Stomach (tissue), 9 donors: ENCODE measurements around the gene B3GAT1. TPM values are rescaled to one million over a fixed set of nuclear protein-coding genes. Genes with fewer than 3 reads are reported as not detected.

Experiments
- DNase-seq, 2 donors: peaks; one replicate each; pipeline versions ENCODE4 v3.0.0 to v3.0.0-alpha.2; 2013 to 2019
- H3K27ac ChIP-seq, 5 donors: fragments of 200-600 bp in 4 of 5; sonication (generic) in 4 of 5; one replicate each; pipeline ENCODE4 v1.5.1; 2013 to 2019; ENCODE audit warnings: mild to moderate bottlenecking in 1 of 5, moderate library complexity in 1 of 5
- H3K27me3 ChIP-seq, 3 donors: fragments of 200-600 bp; sonication (generic); one replicate each; pipeline ENCODE4 v1.5.1; 2017 to 2019; ENCODE audit warnings: mixed run types in 1 of 3
- H3K36me3 ChIP-seq, 4 donors: fragments of 200-600 bp; sonication (generic); 1 replicate in 3 of 4; 2 replicates in 1 of 4; pipeline ENCODE4 v1.5.1; 2016 to 2019
- H3K4me1 ChIP-seq, 4 donors: fragments of 200-600 bp; sonication (generic); one replicate each; pipeline ENCODE4 v1.5.1; 2016 to 2019
- H3K4me3 ChIP-seq, 4 donors: fragments of 200-600 bp; sonication (generic) in 3 of 4; one replicate each; pipeline ENCODE4 v1.5.1; 2016 to 2019; ENCODE audit warnings: mild to moderate bottlenecking in 1 of 4
- H3K9me3 ChIP-seq, 4 donors: fragments of 200-600 bp; sonication (generic); one replicate each; pipeline ENCODE4 v1.5.1; 2016 to 2019
- EP300 ChIP-seq: sonication (generic); formaldehyde crosslinking; IDR thresholded peaks from one replicate; pipeline ENCODE4 v1.6.1; 2017; ENCODE audit warnings: antibody characterized with exemption
- POLR2A ChIP-seq, 4 donors: fragments of 450-650 bp; IDR thresholded peaks; one replicate each; pipeline ENCODE4 v1.6.1; 2016; ENCODE audit warnings: antibody characterized with exemption in 4 of 4, control low read depth in 2 of 4, mild to moderate bottlenecking in 1 of 4, moderate library complexity in 1 of 4
- POLR2AphosphoS5 ChIP-seq, 3 donors: sonication (generic); formaldehyde crosslinking; IDR thresholded peaks; one replicate each; pipeline ENCODE4 v1.6.1; 2016; ENCODE audit warnings: antibody characterized with exemption in 3 of 3
- WGBS, 5 donors: extraction: QIAGEN DNeasy Blood & Tissue Kit in 3 of 5; methylation state at CpG; one replicate each; pipeline versions ENCODE4 v1.1.5 to v1.1.7; 2013 to 2018; 5-methylcytosine and 5-hydroxymethylcytosine counted together
- intact Hi-C: fragments of 100-400 bp; cut with DNase I; formaldehyde crosslinking; loops from one replicate; pipeline ENCODE4 v1.15.1; 2023; ENCODE audit warnings: low total_unique reads
- polyA plus RNA-seq, 3 donors: library from polyadenylated mRNA; stranded (reverse); fragments of 200-250 nt; gene quantifications; one replicate each; pipeline ENCODE4 v1.2.3, GENCODE V29; 2013
- total RNA-seq, 5 donors: library from RNA; depleted of rRNA; stranded (reverse); fragments of >200 nt; gene quantifications; one replicate each; pipeline versions ENCODE4 v1.1.0 to v1.2.3, GENCODE V29; 2014 to 2016
- TF ChIP-seq, protein P1 (sequence below), 7 experiments: fragments of 450-650 bp in 4 of 7; fragments of 200-600 bp in 3 of 7; sonication (generic) in 3 of 7; IDR thresholded peaks; one replicate each; pipeline ENCODE4 v1.5.1; 2016 to 2019; ENCODE audit warnings: antibody characterized with exemption in 7 of 7, control low read depth in 2 of 7, mild to moderate bottlenecking in 1 of 7
- donor health status: healthy with polysubstance abuse.
- donor health status: Bipolar disorder and iron deficiency.
- donor health status: healthy.

Gene B3GAT1
- total and polyA plus RNA-seq, 8 donors: 5.3 to 34.4 (median 18.7) TPM; not detected in 2

GRCh38 chr11:134360050-134360835 is 51.8 kb downstream of the B3GAT1 start:
- TF ChIP-seq POLR2A (IDR thresholded peaks at IDR 0.05) (no peak), POLR2AphosphoS5 (IDR thresholded peaks at IDR 0.05) (peak in 1 of 3 donors; percentile 49)
- TF ChIP-seq, protein P1, sequence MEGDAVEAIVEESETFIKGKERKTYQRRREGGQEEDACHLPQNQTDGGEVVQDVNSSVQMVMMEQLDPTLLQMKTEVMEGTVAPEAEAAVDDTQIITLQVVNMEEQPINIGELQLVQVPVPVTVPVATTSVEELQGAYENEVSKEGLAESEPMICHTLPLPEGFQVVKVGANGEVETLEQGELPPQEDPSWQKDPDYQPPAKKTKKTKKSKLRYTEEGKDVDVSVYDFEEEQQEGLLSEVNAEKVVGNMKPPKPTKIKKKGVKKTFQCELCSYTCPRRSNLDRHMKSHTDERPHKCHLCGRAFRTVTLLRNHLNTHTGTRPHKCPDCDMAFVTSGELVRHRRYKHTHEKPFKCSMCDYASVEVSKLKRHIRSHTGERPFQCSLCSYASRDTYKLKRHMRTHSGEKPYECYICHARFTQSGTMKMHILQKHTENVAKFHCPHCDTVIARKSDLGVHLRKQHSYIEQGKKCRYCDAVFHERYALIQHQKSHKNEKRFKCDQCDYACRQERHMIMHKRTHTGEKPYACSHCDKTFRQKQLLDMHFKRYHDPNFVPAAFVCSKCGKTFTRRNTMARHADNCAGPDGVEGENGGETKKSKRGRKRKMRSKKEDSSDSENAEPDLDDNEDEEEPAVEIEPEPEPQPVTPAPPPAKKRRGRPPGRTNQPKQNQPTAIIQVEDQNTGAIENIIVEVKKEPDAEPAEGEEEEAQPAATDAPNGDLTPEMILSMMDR (IDR thresholded peaks at IDR 0.05): peak in 5 of 7 experiments; percentile 76 to 94 (median 81)

GRCh38 chr11:134359646-134360045 is 52.4 kb downstream of the B3GAT1 start:
- 87 to 90% (median 89%) methylated on average over 9 to 10 of the region's 10 CpGs for WGBS, 5 donors
- Histone ChIP-seq H3K36me3 (no peaks in the 10 kb centered on the region), H3K4me3 (no peak overlapping the region), H3K9me3 (no peaks in the 10 kb centered on the region), H3K4me1 (peaks cover 0 to 10% (median 6%) of the 10 kb centered on the region in 4 donors), H3K27me3 (peaks cover 0 to 19% (median 0%) of the 10 kb centered on the region in 3 donors), H3K27ac (no peak overlapping the region)
- DNase-seq: no peak
- TF ChIP-seq, protein P1 (IDR thresholded peaks at IDR 0.05): no peak
- TF ChIP-seq POLR2A (IDR thresholded peaks at IDR 0.05) (no peak), EP300 (no peak), POLR2AphosphoS5 (IDR thresholded peaks at IDR 0.05) (no peak)
- intact Hi-C loops: no loop called here

More at GRCh38 chr11:134360050-134360835, 51.8 kb downstream of the B3GAT1 start:
- Histone ChIP-seq H3K9me3 (no peaks in the 10 kb centered on the region), H3K4me1 (peaks cover 0 to 10% (median 6%) of the 10 kb centered on the region in 4 donors), H3K27me3 (peaks cover 0 to 19% (median 0%) of the 10 kb centered on the region in 3 donors), H3K36me3 (no peaks in the 10 kb centered on the region), H3K4me3 (no peak overlapping the region), H3K27ac (no peak overlapping the region)
- 23 to 34% (median 24%) methylated on average over 26 to 30 of the region's 30 CpGs for WGBS, 5 donors
- intact Hi-C loops: no loop called here
- DNase-seq: peak; percentile 87 to 93

- Histone ChIP-seq H3K27me3 (peaks cover 0 to 14% (median 0%) of the 10 kb centered on the region in 3 donors), H3K27ac (no peak overlapping the region), H3K4me1 (peaks cover 0 to 10% (median 6%) of the 10 kb centered on the region in 4 donors), H3K9me3 (no peaks in the 10 kb centered on the region), H3K36me3 (no peaks in the 10 kb centered on the region), H3K4me3 (no peak overlapping the region)
- intact Hi-C loops: no loop called here
- TF ChIP-seq POLR2AphosphoS5 (IDR thresholded peaks at IDR 0.05): no peak
- TF ChIP-seq POLR2A (IDR thresholded peaks at IDR 0.05): no peak
- no peak for TF ChIP-seq EP300
- TF ChIP-seq, protein P1 (IDR thresholded peaks at IDR 0.05): no peak
- 88 to 93% (median 91%) methylated on average over 17 to 18 of the region's 18 CpGs for whole genome bisulfite sequencing, 5 donors
- no peak for DNase-seq
These were observed 53.1 kb downstream of the B3GAT1 start for GRCh38 chr11:134358856-134359490.

- Histone ChIP-seq H3K4me3 (no peak overlapping the region), H3K4me1 (peaks cover 0 to 10% (median 6%) of the 10 kb centered on the region in 4 donors), H3K36me3 (no peaks in the 10 kb centered on the region), H3K27ac (no peak overlapping the region), H3K9me3 (no peaks in the 10 kb centered on the region), H3K27me3 (peaks cover 0 to 11% (median 0%) of the 10 kb centered on the region in 3 donors)
- intact Hi-C loops: no loop called here
- DNase-seq: no peak
- 90 to 96% (median 91%) methylated on average over 24 to 27 of the region's 27 CpGs for WGBS, 5 donors
- TF ChIP-seq POLR2A (IDR thresholded peaks at IDR 0.05) (no peak), POLR2AphosphoS5 (IDR thresholded peaks at IDR 0.05) (no peak), EP300 (no peak)
- TF ChIP-seq, protein P1 (IDR thresholded peaks at IDR 0.05): no peak
These were observed 53.7 kb downstream of the B3GAT1 start for GRCh38 chr11:134358165-134358855.
